HG03575 (cell line): ENCODE measurements around the gene TRIO.

Experiments used
- ATAC-seq: cut with Tn5 transposase; IDR thresholded peaks from one replicate; pipeline ENCODE4 v1.9.1; 2021; ENCODE audit not compliant: unreplicated experiment, insufficient number of reproducible peaks, low FRiP score; ENCODE audit errors: extremely low read depth

The TRIO gene

DNA sequence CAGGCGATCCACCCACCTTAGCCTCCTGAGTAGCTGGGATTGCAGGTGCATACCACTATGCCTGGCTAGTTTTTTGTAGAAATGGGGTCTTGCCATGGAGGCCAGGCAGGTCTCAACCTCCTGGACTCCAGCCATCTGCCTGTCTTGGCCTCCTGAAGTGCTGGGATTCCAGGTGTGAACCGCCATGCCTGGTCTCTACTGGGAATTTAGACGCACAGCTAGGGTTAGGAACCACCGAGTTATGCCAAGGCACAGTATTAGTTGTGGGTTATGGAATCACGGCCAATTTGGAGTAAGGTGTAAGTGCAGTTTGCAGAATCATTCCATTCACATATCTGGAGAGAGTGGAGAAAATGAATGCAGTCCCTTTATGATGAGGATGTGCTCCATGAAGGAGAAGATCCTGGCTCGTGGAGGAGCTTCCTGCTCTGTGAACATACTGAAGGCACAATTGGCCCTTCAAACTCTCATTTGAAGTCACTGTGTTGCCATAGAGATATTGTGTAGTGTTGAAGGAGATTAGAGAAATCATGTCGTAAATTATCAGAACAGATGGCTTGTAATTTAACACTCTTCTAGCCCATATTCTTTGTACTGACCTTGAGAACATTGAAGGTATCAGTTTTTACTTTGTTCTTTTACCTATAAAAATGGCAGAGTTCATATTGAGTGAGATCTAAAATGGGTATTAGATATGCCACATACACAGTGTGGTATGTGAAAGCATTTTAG lies 18.8 kb downstream of the TRIO start:
- no peak for ATAC-seq

DNA sequence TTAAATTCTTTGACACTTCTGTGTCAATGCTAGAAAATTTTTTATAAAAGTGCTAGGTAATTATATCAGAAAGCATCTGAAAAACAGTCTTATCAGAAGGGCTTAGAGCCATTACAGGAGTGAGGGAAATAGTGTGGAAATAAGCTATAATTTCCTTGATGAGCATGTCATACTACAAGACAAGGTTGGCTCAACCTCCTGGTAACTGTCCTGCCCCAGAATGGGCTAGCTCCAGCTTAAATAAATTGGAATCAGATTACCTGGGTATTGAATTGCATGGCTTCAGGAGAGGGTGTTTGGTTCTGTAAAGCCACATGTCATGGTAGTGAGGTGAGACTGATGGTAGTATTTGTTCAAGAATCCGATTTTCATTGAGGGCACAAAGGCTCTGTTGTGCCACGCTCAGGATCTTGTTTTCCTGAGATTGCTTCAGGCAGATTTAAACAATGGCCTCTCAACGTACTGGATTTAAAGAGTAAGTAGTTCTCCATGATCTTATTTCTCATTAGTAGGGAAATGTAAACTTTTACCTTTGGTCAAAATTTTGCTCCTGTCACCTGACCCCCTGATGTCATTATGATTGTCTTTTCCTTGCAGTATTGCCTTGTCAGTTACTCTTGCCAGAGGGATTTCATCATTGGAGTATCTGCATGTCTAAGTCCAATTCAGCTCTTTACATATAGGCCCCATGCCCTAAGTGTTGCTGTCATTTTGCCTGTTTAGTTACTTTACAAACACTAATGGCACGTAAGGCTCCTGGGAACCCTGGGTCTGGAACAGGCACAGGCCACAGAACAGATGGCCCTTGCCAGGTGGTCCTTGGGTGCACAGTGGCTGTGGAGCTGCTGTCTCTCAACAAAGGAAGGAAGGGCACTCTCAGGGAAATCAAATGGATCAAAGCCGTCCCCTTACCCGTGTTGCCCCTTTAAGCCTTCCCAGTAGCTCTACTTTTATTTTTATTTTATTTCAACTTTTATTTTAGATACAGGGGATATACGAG lies 21.3 kb downstream of the TRIO start:
- no peak for ATAC-seq

DNA sequence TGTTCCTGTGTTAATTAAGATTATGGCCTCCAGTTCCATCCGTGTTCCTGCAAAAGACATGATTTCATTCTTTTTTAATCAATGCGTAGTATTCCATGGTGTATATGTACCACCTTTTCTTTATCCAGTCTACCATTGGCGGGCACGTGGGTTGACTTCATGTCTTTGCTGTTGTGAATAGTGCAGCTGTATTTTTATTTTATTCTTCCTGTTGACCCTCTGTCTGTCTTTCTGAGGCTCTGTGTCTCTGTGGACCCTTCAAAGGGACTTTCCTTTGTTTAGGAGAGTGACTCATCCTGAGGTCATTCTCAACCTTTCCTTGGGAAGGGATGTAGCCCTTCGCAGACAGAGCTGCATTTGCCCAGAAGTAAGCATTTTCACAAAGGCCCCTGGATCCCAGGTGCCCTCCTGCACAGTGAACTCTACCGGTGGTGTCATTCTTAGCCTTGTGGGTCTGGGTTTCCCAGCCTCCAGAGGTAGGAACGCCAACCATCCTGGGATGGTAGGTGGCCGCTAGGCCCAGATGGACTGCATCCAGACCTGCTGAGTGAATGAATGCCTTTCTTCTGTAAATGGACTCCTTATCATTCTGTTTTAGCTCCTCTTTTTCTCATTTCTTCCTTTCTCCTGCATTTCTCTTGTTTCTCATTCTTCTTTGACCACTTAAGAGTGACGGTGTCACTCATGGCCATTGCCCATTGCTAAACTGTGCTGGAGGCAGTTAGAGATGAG lies 22.4 kb downstream of the TRIO start:
- no peak for ATAC-seq

DNA sequence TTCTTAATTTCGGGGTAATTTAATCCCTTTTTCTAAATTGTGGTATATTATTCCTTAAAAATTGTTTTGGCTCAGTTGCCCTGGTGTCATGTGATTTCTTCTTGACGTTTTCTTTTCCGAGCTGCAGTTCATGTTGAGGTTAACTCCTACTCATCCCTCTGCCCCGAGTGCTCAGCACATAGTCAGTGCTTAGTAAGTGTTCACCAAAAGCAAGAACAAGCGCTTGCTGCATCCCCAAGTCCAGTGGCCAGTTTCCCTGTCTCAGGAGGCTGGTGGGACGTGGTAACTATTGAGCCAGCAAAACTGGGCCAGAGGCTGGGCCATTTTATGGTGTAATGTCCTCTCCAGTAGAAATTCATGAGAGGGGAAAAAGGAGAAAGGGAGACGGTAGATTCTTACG lies 23.3 kb downstream of the TRIO start:
- ATAC-seq: no peak

DNA sequence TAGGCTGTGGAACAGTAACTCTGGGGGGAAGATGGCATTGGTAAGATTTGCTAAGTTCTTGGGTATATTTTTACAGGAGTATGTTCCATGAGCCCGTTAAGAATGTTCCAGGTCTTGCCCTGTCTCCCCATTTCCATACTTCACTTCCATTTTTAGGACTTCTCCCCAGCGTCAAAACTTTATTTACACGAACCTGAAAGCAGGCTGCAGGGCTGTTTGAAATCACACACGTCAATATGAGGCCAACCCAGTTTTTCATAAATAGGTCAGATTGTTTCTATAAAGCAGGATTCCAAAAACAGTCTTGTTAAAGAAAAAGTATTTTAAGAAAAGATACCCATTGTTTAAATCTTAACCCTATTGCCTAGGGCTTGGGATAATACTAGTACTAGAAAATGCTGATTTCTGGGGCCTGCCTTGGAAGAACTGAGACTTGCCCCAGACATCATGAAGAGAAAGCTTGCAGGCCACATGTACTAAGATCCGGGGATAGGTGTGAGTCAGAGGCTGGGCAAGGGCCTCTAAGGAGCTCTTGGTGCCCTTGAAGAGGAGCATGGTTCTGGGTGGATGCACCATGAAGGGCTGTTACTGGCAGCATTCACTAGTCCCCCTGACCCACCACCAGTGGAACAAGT lies 24.2 kb downstream of the TRIO start:
- ATAC-seq: no peak

DNA sequence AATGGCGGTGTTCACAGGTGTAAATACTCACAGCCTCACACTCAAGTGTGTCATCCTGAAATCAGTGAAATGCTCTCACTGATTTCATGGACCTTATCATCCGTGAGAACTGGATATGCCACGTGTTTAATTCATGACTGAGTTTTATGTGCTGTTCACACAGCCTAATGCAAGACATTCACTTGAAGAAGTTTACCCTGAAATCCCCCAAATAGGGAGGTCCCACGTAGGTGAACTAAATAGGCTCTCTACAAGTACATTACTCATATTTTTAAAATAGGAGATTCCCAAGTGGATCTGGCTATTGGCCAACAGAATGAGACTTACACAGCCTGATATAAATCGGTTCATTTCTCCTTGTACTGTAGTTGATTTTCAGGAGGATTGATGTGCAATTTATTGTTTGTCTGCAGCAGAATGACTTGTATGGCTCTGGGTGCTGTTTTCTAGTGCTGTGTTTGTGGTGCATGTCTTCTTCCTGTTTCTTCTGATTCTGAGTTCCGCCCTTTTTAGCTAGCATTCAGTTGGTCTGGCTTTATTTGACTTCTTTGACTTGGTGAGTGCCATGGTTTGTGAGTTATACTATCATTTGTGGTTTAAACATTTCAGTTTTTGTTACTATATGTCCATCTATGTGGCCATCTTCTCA lies 25.1 kb downstream of the TRIO start:
- ATAC-seq: no peak

DNA sequence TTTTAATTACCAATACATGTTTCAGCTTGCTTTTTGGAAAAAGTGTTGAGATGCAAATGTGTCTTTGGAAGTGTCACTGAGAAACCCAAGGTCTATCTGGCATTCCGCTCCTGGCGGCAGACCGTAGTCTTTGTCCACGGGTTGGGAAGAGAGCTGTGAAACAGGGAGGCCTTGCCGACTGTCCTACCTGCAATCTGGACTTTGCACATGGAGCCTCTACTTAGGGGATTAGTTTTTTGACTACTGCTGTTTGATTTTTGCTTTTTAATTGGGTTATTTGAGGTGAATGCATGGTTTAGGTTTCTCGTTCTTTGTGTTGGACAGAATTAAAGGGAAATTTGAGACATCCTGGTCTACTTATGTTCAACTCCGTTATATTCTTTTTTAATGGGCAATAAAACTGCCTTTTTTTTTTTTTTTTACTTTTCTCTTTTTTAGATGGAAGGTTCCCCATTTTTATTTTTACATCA lies 25.7 kb downstream of the TRIO start:
- ATAC-seq: no peak

DNA sequence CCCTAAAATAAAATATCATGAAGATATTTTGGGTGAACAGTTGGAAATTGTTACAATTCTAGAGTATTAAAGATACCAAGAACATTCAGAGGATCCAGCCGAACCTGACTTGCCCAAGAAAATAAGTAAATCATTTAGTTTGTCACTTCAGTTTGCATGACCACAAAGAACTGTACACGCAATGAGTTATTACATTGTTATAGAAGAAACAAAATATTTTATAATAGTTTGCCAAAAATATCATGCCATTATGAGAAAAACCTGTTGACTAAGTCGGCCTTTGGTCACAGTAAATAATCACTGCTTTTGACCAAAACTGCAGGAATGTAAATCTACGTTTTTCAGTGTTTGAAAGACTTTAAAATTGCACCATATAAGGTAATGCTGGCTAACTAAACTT lies 27.9 kb downstream of the TRIO start:
- ATAC-seq: no peak

DNA sequence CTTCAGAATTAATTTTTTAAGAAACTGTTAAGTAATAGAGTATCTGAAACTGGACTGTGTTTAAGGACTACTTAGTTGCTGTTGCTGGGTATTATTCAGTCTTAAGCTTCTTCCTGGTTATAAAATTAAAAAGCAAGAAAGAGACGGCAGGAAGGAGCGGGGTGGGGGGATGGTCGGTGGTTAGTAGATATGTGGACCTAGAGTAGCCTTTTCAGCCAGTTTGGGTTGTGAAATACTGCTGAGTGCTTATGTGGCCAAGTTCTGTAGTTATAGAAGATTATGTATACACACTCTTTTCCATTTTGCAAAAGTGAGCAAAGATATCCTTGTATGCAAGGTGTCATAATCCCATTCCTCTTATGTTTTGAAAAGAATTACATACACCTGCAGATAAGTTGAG lies 28.5 kb downstream of the TRIO start:
- no peak for ATAC-seq

DNA sequence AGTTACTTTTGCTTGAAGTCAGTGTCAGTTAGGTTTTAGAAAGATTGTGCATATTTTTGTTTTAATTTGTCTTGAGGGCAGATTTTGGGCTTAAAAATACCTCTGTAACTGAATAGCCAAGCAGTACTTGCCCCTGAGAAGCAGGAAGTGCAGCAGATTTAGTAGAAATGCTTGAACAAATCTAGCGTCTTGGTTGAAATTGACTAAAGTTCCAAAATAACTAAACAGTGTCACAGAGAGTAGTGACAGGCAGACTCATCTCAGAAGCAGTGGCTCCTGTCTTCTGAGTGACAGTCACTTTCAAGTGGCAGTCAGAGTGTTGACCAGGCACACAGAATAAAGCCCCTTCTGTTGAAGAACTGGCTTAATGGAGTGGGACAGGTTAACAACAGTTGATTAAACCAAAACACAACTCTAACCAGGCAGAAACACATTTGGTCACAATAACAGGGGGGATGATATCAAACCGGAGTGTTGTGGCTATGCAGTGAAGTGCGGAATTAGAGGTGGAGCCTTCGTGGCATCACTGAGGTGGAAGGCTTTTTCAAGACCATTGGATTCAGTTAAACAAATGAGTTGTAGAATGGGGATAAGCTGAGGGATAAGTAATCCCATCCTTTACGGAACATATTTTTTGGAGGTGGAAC lies 29.1 kb downstream of the TRIO start:
- ATAC-seq: peak; percentile 44

DNA sequence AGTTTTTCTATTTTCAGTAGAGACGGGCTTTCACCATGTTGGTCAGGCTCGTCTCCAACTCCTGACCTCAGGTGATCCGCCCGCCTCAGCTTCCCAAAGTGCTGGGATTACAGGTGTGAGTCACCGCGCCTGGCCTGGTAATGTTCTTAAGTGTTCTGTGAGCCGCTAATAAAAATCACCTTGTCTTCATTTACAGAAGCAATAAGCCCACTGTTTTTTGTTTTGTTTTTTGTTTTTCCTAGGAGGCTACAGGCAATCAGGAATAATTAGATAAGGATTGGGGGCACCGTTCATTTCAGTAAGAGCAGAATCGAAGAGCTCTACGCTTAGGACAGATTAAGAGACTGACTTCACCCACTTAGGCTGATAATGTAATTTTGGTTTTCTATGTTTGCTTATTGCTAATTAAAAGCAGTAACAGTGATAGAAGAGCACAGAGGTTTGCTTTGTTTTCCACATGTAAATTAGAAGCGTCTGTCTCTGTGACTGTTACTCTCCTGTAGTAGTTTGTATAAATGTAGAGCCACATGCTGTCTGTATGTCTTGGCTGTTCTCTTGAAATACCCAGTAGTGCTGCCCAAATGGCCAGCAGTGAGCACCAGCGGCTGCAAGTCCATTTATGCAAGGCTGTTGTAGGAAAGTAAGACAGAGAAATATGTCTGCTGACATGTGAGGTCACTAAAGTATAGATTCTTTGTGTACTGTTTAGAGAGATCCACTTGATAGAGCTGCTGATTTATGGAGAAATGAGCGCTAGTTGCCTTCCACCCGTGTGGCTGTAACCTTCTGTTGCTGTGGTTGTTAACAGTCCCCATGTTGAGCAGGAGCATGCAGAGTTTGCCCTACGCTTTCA lies 30.5 kb downstream of the TRIO start:
- ATAC-seq: no peak

DNA sequence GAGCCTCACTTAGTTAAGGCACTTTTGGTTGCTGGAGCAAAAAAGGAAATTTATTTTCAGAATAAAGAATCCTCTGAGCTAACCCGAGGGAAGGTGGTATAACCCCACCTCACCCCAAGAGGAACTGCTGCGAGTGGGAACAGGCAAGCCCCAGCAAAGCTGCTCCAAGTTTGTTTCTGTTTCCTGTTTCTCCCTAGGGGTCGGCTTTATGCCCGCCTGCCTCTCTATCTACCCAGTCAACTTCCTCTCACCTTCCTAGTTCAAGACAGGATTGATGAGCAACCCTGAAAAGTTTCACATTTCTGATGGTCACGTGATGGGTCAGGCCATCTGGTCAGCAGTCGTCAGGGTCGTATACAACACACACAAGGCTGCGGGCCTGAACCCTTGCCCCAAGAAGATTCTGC lies 31.1 kb downstream of the TRIO start:
- no peak for ATAC-seq

DNA sequence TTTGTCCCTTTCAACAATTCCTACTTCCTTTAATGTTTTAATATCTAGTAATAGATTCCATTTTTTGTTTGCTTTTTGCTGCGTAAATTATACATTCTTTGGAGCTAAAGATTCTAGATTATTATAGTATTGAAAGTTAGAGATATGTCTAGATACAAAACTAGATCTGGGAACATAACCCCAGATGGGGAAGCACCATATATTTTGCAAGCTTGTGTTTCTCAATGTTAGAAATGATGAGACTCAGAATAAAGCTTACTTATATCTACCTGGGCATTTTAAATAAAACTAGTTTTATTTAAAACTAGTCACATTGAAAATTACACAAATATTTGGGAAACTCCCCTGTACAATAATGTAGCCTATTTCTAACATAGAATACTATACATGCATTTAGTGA lies 32.2 kb downstream of the TRIO start:
- no peak for ATAC-seq

DNA sequence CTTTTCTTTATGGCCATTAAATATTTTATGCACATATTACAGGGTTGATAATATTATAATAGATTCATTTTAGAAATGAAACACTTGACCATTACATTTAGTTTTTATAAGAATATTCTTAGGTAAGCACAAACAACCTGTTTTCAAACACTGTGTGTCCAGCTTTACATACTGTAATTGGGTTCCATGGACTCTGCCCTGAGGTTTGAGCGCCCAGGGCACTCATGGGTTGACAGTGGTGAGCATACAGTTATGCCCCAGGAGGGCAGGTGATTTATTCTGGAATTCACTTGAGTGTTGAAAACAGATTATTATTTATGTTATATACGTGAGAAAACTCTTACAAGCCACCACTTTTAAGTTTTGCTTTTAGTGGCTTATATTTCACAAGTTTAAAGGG lies 33.7 kb downstream of the TRIO start:
- no peak for ATAC-seq

DNA sequence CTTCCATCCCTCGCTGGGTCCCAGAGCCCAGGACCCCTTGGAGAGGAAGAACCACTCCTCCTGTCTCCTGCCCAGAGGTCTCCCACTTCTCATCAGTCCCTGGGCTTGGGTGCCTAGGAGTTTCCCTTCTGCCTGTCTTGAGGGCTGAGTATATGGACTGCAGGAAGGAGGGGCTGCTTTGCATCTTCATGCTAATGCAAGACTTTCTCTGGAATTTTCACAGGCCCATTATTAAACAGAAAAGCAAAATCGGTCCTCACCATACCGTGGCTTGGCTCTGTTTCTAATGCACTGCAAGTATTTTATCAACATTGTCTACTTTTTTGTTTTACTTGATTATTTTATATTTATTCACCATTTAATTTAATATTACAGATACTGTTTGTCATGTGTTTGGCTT lies 34.5 kb downstream of the TRIO start:
- no peak for ATAC-seq

DNA sequence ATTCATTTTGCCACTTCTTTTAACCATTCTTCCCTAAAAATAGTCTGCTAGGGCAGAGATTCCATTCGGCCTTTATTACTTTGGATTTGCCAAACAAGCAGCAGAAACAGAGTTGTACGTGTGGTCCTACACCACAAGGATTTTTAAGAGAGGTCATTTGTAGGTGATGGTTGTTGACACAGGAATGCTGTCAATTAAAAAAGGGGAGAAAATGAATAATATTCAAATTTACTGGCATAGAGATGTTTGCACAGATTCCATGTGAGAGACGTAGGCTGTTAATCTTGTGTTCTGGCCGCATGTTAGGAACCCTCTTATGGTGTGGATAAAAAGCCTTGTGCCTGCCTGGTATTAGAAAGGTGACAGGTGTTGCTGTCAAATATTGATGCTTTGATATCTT lies 34.9 kb downstream of the TRIO start:
- ATAC-seq: no peak

DNA sequence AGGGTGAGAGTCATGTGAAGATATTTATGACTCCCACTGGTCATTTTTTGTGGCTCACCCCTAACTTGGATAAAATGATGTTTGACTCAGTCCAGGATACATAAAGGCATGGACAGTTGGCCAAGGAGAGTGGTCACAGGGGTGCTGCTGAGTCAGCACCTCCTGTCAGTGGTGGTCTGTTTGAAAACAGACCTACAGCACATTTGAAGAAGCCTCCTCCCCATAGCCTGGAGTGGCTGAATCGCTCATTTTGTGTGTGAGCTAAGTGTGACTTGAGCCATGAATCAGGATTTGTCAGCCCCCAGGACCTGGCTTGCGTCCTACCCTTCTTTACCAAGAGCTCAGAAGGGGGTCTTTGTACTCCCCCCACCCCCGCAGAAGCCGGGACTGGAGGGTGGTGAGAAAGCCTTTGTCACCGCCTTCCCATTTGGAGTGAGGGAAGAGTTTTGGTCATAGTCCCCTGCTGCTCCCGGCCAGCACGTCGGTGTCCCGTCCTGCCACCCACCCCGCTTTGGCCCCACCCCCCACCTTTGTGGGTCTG lies 35.6 kb downstream of the TRIO start:
- no peak for ATAC-seq
